22Rv1 (cell line): ENCODE data around the gene SUGP2.

Experiments
- ZFX ChIP-seq: fragments of 450-650 bp; IDR thresholded peaks from 2 replicates; pipeline ENCODE4 v1.6.1; 2017; ENCODE audit warnings: antibody characterized with exemption, borderline replicate concordance
- TF ChIP-seq, protein P1 (sequence below): fragments of 450-650 bp; IDR thresholded peaks from 2 replicates; pipeline ENCODE4 v1.5.1; 2017; ENCODE audit warnings: mild to moderate bottlenecking

DNA sequence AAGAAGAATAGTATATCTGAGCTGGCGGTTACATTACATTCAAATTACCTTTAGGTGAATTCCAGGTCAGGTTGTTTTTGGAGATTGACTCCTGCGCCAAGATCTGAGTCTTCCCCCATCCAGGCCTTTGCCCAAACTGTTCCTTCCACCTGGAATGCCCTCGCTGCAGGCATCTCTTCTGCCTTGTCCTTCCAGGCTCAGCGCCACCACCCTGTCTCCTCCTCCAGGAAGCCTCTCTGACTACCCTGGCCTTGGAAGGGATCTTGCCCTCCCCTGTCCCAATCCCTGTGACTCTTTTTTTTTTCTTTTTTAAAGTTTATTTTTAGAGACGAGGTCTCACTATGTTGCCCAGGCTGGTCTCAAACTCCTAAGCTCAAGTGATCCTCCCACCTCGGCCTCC is 90.6 kb downstream of the SUGP2 start:
- TF ChIP-seq, protein P1, sequence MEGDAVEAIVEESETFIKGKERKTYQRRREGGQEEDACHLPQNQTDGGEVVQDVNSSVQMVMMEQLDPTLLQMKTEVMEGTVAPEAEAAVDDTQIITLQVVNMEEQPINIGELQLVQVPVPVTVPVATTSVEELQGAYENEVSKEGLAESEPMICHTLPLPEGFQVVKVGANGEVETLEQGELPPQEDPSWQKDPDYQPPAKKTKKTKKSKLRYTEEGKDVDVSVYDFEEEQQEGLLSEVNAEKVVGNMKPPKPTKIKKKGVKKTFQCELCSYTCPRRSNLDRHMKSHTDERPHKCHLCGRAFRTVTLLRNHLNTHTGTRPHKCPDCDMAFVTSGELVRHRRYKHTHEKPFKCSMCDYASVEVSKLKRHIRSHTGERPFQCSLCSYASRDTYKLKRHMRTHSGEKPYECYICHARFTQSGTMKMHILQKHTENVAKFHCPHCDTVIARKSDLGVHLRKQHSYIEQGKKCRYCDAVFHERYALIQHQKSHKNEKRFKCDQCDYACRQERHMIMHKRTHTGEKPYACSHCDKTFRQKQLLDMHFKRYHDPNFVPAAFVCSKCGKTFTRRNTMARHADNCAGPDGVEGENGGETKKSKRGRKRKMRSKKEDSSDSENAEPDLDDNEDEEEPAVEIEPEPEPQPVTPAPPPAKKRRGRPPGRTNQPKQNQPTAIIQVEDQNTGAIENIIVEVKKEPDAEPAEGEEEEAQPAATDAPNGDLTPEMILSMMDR, result no peak
- TF ChIP-seq ZFX, result no peak
